ENCODE results near the gene TSFM.

DNA sequence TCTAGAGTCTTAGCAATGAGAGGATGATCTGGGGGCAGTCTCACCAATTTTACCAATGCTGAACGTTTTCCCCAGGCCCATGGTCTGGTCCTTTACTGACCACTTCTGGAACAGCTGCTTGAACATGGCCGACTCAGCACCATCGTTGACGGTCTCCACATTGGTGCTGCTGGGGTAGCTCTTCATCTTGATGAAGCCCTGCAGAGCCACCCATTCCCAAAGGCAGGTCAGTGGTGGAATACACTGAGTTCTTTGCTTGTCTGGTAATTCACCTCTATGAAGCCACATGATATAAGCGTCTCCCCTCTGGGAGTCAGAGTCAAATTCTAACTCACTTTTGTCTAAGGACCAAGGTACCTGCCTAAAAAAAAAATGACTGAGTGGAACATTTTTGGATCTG is 25.8 kb downstream of the TSFM start:
- no peak for TF ChIP-seq EZH2phosphoT487 (IDR thresholded peaks at IDR 0.05; ENCODE audit: low read length)
- TF ChIP-seq, protein P1, sequence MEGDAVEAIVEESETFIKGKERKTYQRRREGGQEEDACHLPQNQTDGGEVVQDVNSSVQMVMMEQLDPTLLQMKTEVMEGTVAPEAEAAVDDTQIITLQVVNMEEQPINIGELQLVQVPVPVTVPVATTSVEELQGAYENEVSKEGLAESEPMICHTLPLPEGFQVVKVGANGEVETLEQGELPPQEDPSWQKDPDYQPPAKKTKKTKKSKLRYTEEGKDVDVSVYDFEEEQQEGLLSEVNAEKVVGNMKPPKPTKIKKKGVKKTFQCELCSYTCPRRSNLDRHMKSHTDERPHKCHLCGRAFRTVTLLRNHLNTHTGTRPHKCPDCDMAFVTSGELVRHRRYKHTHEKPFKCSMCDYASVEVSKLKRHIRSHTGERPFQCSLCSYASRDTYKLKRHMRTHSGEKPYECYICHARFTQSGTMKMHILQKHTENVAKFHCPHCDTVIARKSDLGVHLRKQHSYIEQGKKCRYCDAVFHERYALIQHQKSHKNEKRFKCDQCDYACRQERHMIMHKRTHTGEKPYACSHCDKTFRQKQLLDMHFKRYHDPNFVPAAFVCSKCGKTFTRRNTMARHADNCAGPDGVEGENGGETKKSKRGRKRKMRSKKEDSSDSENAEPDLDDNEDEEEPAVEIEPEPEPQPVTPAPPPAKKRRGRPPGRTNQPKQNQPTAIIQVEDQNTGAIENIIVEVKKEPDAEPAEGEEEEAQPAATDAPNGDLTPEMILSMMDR (IDR thresholded peaks at IDR 0.05; ENCODE audit: low read length): no peak

Data from MM.1S (cell line).